H1 (cell line): ENCODE results near the gene MYPN. TPM values are rescaled to one million over a fixed set of nuclear protein-coding genes. Genes with fewer than 3 reads are reported as not detected.

Source experiments
- CTCF ChIA-PET: fragments of 300-600 bp; sonication (Branson Sonifier 250); formaldehyde crosslinking; loops from one replicate; lab custom pipeline; 2021; ENCODE audit not compliant: partially characterized antibody; lab: Charles Lee
- POLR2A ChIA-PET: fragments of 300-600 bp; sonication (Branson Sonifier 250); formaldehyde crosslinking; loops from one replicate; lab custom pipeline; 2021; ENCODE audit warnings: inconsistent platforms; ENCODE audit not compliant: partially characterized antibody; lab: Charles Lee
- DNase-seq, 2 experiments: peaks; one replicate each; pipeline versions ENCODE4 v3.0.0 to v3.0.0-alpha.2; 2010 to 2022; ENCODE audit warnings: low spot score in 2 of 2, low read depth in 1 of 2, mixed read lengths in 1 of 2
- FAIRE-seq: peaks from 2 replicates; lab custom pipeline; 2011; peaks lifted over from hg19 to GRCh38; lab: Jason Lieb, UNC
- H2AFZ ChIP-seq: 2 replicates; pipeline ENCODE4 v1.8.1; 2012; ENCODE audit warnings: low read length, inconsistent platforms
- H2AK5ac ChIP-seq: 2 replicates; pipeline ENCODE4 v1.6.1; 2013; ENCODE audit warnings: low read depth, low read length
- H2BK120ac ChIP-seq: replicated peaks from 2 replicates; pipeline ENCODE3; 2013; ENCODE audit warnings: low read depth, low read length, inconsistent platforms
- H2BK12ac ChIP-seq: 2 replicates; pipeline ENCODE4 v1.6.1; 2013; ENCODE audit warnings: low read depth, low read length
- H2BK15ac ChIP-seq: 2 replicates; pipeline ENCODE4 v1.6.1; 2013; ENCODE audit warnings: low read length
- H2BK20ac ChIP-seq: 2 replicates; pipeline ENCODE4 v1.6.1; 2013; ENCODE audit warnings: low read length
- H2BK5ac ChIP-seq: 2 replicates; pipeline ENCODE4 v1.6.1; 2013; ENCODE audit warnings: low read depth, low read length
- H3K14ac ChIP-seq: 2 replicates; pipeline ENCODE4 v1.6.1; 2013; ENCODE audit warnings: inconsistent platforms; ENCODE audit not compliant: insufficient read length
- H3K18ac ChIP-seq: 2 replicates; pipeline ENCODE4 v1.6.1; 2013; ENCODE audit warnings: low read length; ENCODE audit errors: extremely low read depth
- H3K23ac ChIP-seq: 2 replicates; pipeline ENCODE4 v1.6.1; 2013; ENCODE audit warnings: inconsistent platforms; ENCODE audit not compliant: insufficient read length
- H3K23me2 ChIP-seq: 2 replicates; pipeline ENCODE4 v1.6.1; 2013; ENCODE audit warnings: low read depth, low read length
- H3K27ac ChIP-seq: 2 replicates; pipeline ENCODE4 v1.6.1; 2011; ENCODE audit warnings: low read depth, low read length, inconsistent platforms
- H3K27me3 ChIP-seq, 4 experiments: replicated peaks in 1 of 4; 1 replicate in 1 of 4; 2 replicates in 3 of 4; pipeline versions ENCODE4 v1.6.1 to v1.8.1; 2011 to 2013; ENCODE audit warnings: low read length in 3 of 4, mild to moderate bottlenecking in 3 of 4, inconsistent platforms in 2 of 4, mixed read lengths in 2 of 4, moderate library complexity in 1 of 4; ENCODE audit not compliant: control insufficient read depth in 3 of 4, insufficient read depth in 3 of 4; ENCODE audit errors: extremely low read depth in 1 of 4
- H3K36me3 ChIP-seq, 4 experiments: 2 replicates each; pipeline versions ENCODE4 v1.6.1 to v1.8.1; 2011 to 2013; ENCODE audit warnings: mild to moderate bottlenecking in 4 of 4, low read length in 3 of 4, moderate library complexity in 2 of 4, control low read depth in 1 of 4, inconsistent platforms in 1 of 4; ENCODE audit not compliant: insufficient read depth in 4 of 4, control insufficient read depth in 2 of 4
- H3K4ac ChIP-seq: replicated peaks from 2 replicates; pipeline ENCODE3; 2013; ENCODE audit warnings: low read length, low read depth, mixed read lengths, inconsistent platforms; ENCODE audit not compliant: insufficient read length
- H3K4me1 ChIP-seq, 4 experiments: replicated peaks in 1 of 4; 1 replicate in 1 of 4; 2 replicates in 3 of 4; pipeline versions ENCODE4 v1.6.1 to v1.8.1; 2011 to 2013; ENCODE audit warnings: low read length in 3 of 4, inconsistent platforms in 2 of 4, mixed read lengths in 1 of 4; ENCODE audit not compliant: insufficient read depth in 4 of 4, control insufficient read depth in 3 of 4
- H3K4me2 ChIP-seq, 2 experiments: 2 replicates each; pipeline versions ENCODE4 v1.6.1 to v1.8.1; 2011 to 2013; ENCODE audit warnings: low read depth in 2 of 2, low read length in 2 of 2, control low read depth in 1 of 2, inconsistent platforms in 1 of 2, mild to moderate bottlenecking in 1 of 2; ENCODE audit not compliant: insufficient read depth in 1 of 2
- H3K4me3 ChIP-seq, 4 experiments: fragments of 200-600, 300-600 bp in 1 of 4; sonication (generic), shearing (Covaris generic), sonication (Bioruptor Twin) in 1 of 4; 2 replicates each; pipeline versions ENCODE4 v1.5.1 to v1.8.1; 2011 to 2016; ENCODE audit warnings: low read length in 4 of 4, low read depth in 3 of 4, control low read depth in 2 of 4, inconsistent platforms in 2 of 4, mild to moderate bottlenecking in 2 of 4, mixed read lengths in 1 of 4, moderate library complexity in 1 of 4; ENCODE audit not compliant: insufficient read depth in 2 of 4; ENCODE audit errors: extremely low read depth in 1 of 4
- H3K56ac ChIP-seq: replicated peaks from 2 replicates; pipeline ENCODE3; 2013; ENCODE audit warnings: low read depth, mild to moderate bottlenecking, mixed read lengths, low read length, inconsistent platforms; ENCODE audit not compliant: insufficient read length
- H3K79me1 ChIP-seq: 2 replicates; pipeline ENCODE4 v1.6.1; 2013; ENCODE audit warnings: low read depth, low read length, control low read depth
- H3K79me2 ChIP-seq, 2 experiments: 2 replicates each; pipeline versions ENCODE4 v1.6.1 to v1.8.1; 2012 to 2013; ENCODE audit warnings: low read length in 2 of 2, mild to moderate bottlenecking in 2 of 2, inconsistent platforms in 1 of 2; ENCODE audit not compliant: insufficient read depth in 2 of 2, control insufficient read depth in 1 of 2
- H3K9ac ChIP-seq, 4 experiments: replicated peaks in 1 of 4; 1 replicate in 1 of 4; 2 replicates in 3 of 4; pipeline versions ENCODE4 v1.6.1 to v1.8.1; 2011 to 2013; ENCODE audit warnings: low read depth in 3 of 4, low read length in 3 of 4, control low read depth in 2 of 4, mild to moderate bottlenecking in 2 of 4, moderate library complexity in 2 of 4, inconsistent platforms in 1 of 4; ENCODE audit errors: extremely low read depth in 1 of 4
- H3K9me3 ChIP-seq, 2 experiments: 2 replicates each; pipeline versions ENCODE4 v1.6.1 to v1.8.1; 2012 to 2013; ENCODE audit warnings: mild to moderate bottlenecking in 2 of 2, moderate library complexity in 2 of 2, control low read depth in 1 of 2, inconsistent platforms in 1 of 2, low read depth in 1 of 2, low read length in 1 of 2, mixed read lengths in 1 of 2; ENCODE audit not compliant: insufficient read depth in 2 of 2
- H4K20me1 ChIP-seq, 2 experiments: replicated peaks in 1 of 2; 2 replicates each; pipeline versions ENCODE3 to v1.8.1; 2011 to 2013; ENCODE audit warnings: inconsistent platforms in 2 of 2, low read length in 2 of 2, mild to moderate bottlenecking in 1 of 2; ENCODE audit not compliant: insufficient read depth in 2 of 2, control insufficient read depth in 1 of 2
- H4K5ac ChIP-seq: 2 replicates; pipeline ENCODE4 v1.6.1; 2013; ENCODE audit warnings: low read length, low read depth, mixed read lengths, inconsistent platforms; ENCODE audit not compliant: insufficient read length
- H4K8ac ChIP-seq: 2 replicates; pipeline ENCODE4 v1.8.0; 2013; ENCODE audit warnings: mild to moderate bottlenecking, moderate library complexity, low read length, inconsistent platforms; ENCODE audit not compliant: insufficient read depth; ENCODE audit errors: extremely low read depth
- H4K91ac ChIP-seq: replicated peaks from 2 replicates; pipeline ENCODE3; 2013; ENCODE audit warnings: low read length, mixed read lengths, inconsistent platforms; ENCODE audit not compliant: insufficient read length
- ATF3 ChIP-seq: IDR thresholded peaks from 2 replicates; pipeline ENCODE4 v1.6.1; 2011; ENCODE audit warnings: low read depth, mild to moderate bottlenecking, low read length; ENCODE audit not compliant: insufficient read depth
- CHD2 ChIP-seq: IDR thresholded peaks from 2 replicates; pipeline ENCODE4 v1.6.1; 2012; ENCODE audit warnings: low read length, improper control_type of control experiment
- GABPA ChIP-seq: IDR thresholded peaks from 2 replicates; pipeline ENCODE4 v1.6.1; 2011; ENCODE audit warnings: mild to moderate bottlenecking, low read length, moderate library complexity, borderline replicate concordance; ENCODE audit not compliant: insufficient read depth
- NRF1 ChIP-seq: IDR thresholded peaks from 2 replicates; pipeline ENCODE4 v1.6.1; 2011; ENCODE audit warnings: mild to moderate bottlenecking, low read depth, low read length, improper control_type of control experiment
- SIX5 ChIP-seq: IDR thresholded peaks from 2 replicates; pipeline ENCODE4 v1.6.1; 2011; ENCODE audit warnings: mild to moderate bottlenecking, low read depth, low read length
- SP1 ChIP-seq: IDR thresholded peaks from 2 replicates; pipeline ENCODE4 v1.6.1; 2011; ENCODE audit warnings: low read depth, low read length
- SP4 ChIP-seq: IDR thresholded peaks from 2 replicates; pipeline ENCODE4 v1.6.1; 2012; ENCODE audit warnings: low read length, inconsistent platforms
- TAF1 ChIP-seq: IDR thresholded peaks from 2 replicates; pipeline ENCODE4 v1.6.1; 2011; ENCODE audit warnings: mild to moderate bottlenecking, low read depth, low read length
- WGBS, 2 experiments: shearing (Covaris generic) in 1 of 2; methylation state at CpG; one replicate each; pipeline versions ENCODE4 v1.1.6 to v1.1.7; 2013 to 2015; ENCODE audit warnings: low lambda C conversion rate in 2 of 2, mixed read lengths in 2 of 2, inconsistent platforms in 1 of 2, low coverage in 1 of 2, missing lambda C conversion rate in 1 of 2; ENCODE audit not compliant: insufficient replicate concordance in 2 of 2, insufficient coverage in 1 of 2, insufficient read length in 1 of 2; ENCODE audit errors: extremely low coverage in 1 of 2, missing lambda C conversion rate in 1 of 2; 5-methylcytosine and 5-hydroxymethylcytosine counted together
- polyA plus RNA-seq, 7 experiments: library from polyadenylated mRNA; depleted of rRNA in 3 of 7; stranded (reverse) in 5 of 7; unstranded in 2 of 7; fragments of >200 nt in 5 of 7; fragments of 200-250 nt in 2 of 7; gene quantifications; 1 replicate in 5 of 7; 2 replicates in 1 of 7; 4 replicates in 1 of 7; pipeline versions ENCODE4 v1.2.1 to v1.2.3, GENCODE V29; 2011 to 2013; ENCODE audit warnings: missing spikeins in 2 of 7, mixed read lengths in 2 of 7
- total RNA-seq: library from RNA; stranded (reverse); fragmentation: NEBNext Ultra II Directional; extraction: Animal tissue kit (Norgen Biotek cat#: 25700); gene quantifications from 2 replicates; pipeline ENCODE4 v1.2.1, GENCODE V29; 2021

Gene MYPN
- total and polyA plus RNA-seq, 2 of the 8 experiments (the other 6 are each of a cell fraction or from before 2014, with no cell fraction given) = not detected

- H3K18ac ChIP-seq = no peak overlapping the region
- no peak for DNase-seq
- no peaks in the 10 kb centered on the region for H3K9me3 ChIP-seq
- no peaks in the 10 kb centered on the region for H3K79me2 ChIP-seq
- no peak overlapping the region for H4K8ac ChIP-seq
- no peak overlapping the region for H3K23ac ChIP-seq
- FAIRE-seq = no peak
- TF ChIP-seq SIX5 = no peak
- no peak for TF ChIP-seq CHD2
- TF ChIP-seq SP4 = no peak
- TF ChIP-seq ATF3 = no peak
- no peak for TF ChIP-seq TAF1
- TF ChIP-seq GABPA = no peak
- no peak for TF ChIP-seq NRF1
- TF ChIP-seq SP1 = no peak
- TF ChIP-seq, all 59 proteins: peak for 0
- Histone ChIP-seq H2AK5ac (no peak overlapping the region), H2BK5ac (no peak overlapping the region), H3K4me1 (no peaks in the 10 kb centered on the region), H2AFZ (no peak overlapping the region), H4K20me1 (no peaks in the 10 kb centered on the region), H3K56ac (no peak overlapping the region), H3K4me3 (no peak overlapping the region), H2BK20ac (no peak overlapping the region), H3K79me1 (no peaks in the 10 kb centered on the region), H3K27me3 (no peaks in the 10 kb centered on the region), H3K4me2 (no peak overlapping the region), H2BK15ac (no peak overlapping the region), H4K5ac (no peak overlapping the region), H3K36me3 (no peaks in the 10 kb centered on the region), H2BK120ac (no peak overlapping the region), H2BK12ac (no peak overlapping the region), H4K91ac (no peak overlapping the region), H3K14ac (no peak overlapping the region), H3K27ac (no peak overlapping the region), H3K9ac (no peak overlapping the region), H3K4ac (no peak overlapping the region), H3K23me2 (no peaks in the 10 kb centered on the region)
- whole genome bisulfite sequencing, 2 experiments = 85% methylated on average over 1 of the region's 1 CpG; no CpG with 5 or more reads in 1 of the 2 experiments
- POLR2A ChIA-PET = no interaction called here
- CTCF ChIA-PET = interaction anchor here (0.7 kb wide), 1 partner anchor 30 kb away, joined by 3 read pairs; no protein-coding TSS in a partner anchor
Measured at GRCh38 chr10:68175949-68176348, 66.7 kb downstream of the MYPN start.
